Measurements from ENCODE around the gene RGS7BP.
A peak's percentile ranks its signal among the peaks of the same experiment; 100 is the strongest.

Gene RGS7BP

DNA sequence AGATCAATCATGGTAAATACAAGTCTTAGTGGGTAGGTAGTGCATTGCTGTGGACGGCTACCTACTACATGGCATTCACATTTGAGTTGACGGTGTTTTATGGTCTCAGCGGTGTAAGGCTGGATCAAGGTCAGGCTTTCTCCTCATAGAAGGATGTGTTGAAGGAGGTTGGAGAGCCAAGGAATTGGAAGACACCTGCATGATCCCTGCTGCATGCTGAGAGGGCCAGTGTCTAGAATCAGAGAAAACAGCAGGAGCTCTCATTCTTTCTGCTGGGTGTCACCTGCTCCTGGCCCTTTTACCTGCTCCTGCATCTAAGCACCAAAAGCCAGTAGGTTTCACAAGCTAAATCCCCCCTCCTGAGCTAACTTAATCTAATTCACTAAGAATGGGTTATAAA is 88.2 kb downstream of the RGS7BP start:
- H3K36me3 ChIP-seq (ENCODE audit: control insufficient read depth, insufficient read depth, low read length) = no peaks in the 10 kb centered on the region
- DNase-seq (ENCODE audit: low read depth, low spot score) = no peak
- no peak overlapping the region for H3K27ac ChIP-seq (ENCODE audit: low read length)
- no CpG with 5 or more reads among the region's 3 CpGs for WGBS (ENCODE audit: insufficient coverage, insufficient read length)
- H3K4me1 ChIP-seq (ENCODE audit: control insufficient read depth, insufficient read depth, low read length) = no peaks in the 10 kb centered on the region
- no peaks in the 10 kb centered on the region; the same call in 1 of the 2 replicates for H3K27me3 ChIP-seq (ENCODE audit: control insufficient read depth, insufficient read depth, low read length)
- no peaks in the 10 kb centered on the region for H3K9me3 ChIP-seq (ENCODE audit: control insufficient read depth, insufficient read depth, low read length)
- no peak overlapping the region for H3K4me3 ChIP-seq (ENCODE audit: low read length)

- DNase-seq (ENCODE audit: low read depth, low spot score) = no peak
- H3K4me1 ChIP-seq (ENCODE audit: control insufficient read depth, insufficient read depth, low read length) = no peaks in the 10 kb centered on the region
- H3K9me3 ChIP-seq (ENCODE audit: control insufficient read depth, insufficient read depth, low read length) = no peaks in the 10 kb centered on the region
- H3K36me3 ChIP-seq (ENCODE audit: control insufficient read depth, insufficient read depth, low read length) = no peaks in the 10 kb centered on the region
- H3K27me3 ChIP-seq (ENCODE audit: control insufficient read depth, insufficient read depth, low read length) = no peaks in the 10 kb centered on the region; the same call in 1 of the 2 replicates
- no CpG with 5 or more reads among the region's 4 CpGs for WGBS (ENCODE audit: insufficient coverage, insufficient read length)
- H3K27ac ChIP-seq (ENCODE audit: low read length) = no peak overlapping the region
- H3K4me3 ChIP-seq (ENCODE audit: low read length) = no peak overlapping the region
Observed at GRCh38 chr5:64594601-64595000, 88.8 kb downstream of the RGS7BP start.

DNA sequence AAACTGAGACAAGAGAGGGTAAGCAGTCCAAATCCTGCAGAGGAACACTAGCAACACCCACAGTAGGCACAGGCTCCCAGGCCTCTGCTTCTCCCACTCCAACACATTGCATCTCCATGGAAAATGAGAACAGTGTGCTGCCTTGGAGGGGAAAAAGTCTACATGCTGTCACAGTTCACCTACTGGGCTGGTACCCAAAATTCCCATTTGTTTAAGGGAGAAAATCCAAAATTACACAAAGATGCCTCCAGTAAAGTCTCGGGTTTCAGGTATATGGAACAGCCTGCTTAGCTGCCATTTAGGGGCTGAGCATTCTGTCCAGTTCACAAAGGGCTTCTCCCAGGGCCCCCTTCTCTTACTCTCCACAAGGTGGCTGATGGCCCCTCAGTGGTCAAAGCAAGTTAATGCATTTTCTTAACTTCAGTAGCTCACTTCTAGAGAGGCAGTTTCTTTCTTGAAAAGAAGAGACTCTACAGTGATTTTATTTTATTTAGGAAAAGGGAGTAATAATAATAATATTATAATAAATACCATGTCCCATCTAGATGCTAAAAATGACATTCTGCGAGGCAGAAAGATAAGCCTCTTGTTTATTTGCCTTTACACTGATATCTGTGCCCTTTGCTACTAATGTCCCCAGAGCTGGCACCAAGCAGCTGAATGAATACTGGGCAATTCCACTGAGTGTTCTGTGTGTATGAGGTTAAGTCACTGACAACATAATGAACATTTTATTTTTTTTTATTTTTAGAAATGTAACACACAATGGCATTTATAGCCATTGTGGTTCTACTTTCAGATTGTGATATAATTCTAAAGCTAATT is 89.4 kb downstream of the RGS7BP start:
- Histone ChIP-seq H3K9me3 (ENCODE audit: control insufficient read depth, insufficient read depth, low read length) (no peaks in the 10 kb centered on the region), H3K4me1 (ENCODE audit: control insufficient read depth, insufficient read depth, low read length) (no peaks in the 10 kb centered on the region), H3K27ac (ENCODE audit: low read length) (no peak overlapping the region), H3K4me3 (ENCODE audit: low read length) (no peak overlapping the region), H3K27me3 (ENCODE audit: control insufficient read depth, insufficient read depth, low read length) (no peaks in the 10 kb centered on the region; the same call in 1 of the 2 replicates), H3K36me3 (ENCODE audit: control insufficient read depth, insufficient read depth, low read length) (no peaks in the 10 kb centered on the region)
- no CpG with 5 or more reads among the region's 2 CpGs for WGBS (ENCODE audit: insufficient coverage, insufficient read length)
- DNase-seq (ENCODE audit: low read depth, low spot score) = peak; percentile 18

GRCh38 chr5:64599226-64599625 is 93.4 kb downstream of the RGS7BP start:
- H3K9me3 ChIP-seq (ENCODE audit: control insufficient read depth, insufficient read depth, low read length) = no peaks in the 10 kb centered on the region
- no peak overlapping the region for H3K27ac ChIP-seq (ENCODE audit: low read length)
- H3K27me3 ChIP-seq (ENCODE audit: control insufficient read depth, insufficient read depth, low read length) = no peaks in the 10 kb centered on the region
- H3K4me1 ChIP-seq (ENCODE audit: control insufficient read depth, insufficient read depth, low read length) = no peaks in the 10 kb centered on the region
- no peaks in the 10 kb centered on the region for H3K36me3 ChIP-seq (ENCODE audit: control insufficient read depth, insufficient read depth, low read length)
- no peak overlapping the region for H3K4me3 ChIP-seq (ENCODE audit: low read length)
- no peak for DNase-seq (ENCODE audit: low read depth, low spot score)

DNA sequence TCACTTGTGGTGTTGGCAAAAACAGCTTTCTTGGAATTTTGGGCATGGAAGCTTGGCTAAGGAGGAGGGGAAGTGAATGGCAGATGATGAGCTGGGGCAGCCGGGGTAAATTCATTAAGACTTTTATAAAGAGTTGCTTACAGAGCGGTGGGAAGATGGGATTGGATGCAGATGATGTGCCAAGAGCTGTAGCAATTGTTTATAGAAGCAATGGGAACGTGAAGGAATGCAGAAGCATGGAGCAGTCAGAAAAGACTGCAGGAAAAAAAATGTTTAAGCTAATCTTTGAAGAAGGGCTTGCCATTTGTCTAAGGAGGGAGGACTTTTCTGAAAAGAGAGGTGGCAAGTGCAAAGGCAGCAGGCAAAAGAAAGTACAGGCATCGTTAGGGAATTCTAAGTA is 97.9 kb downstream of the RGS7BP start:
- Histone ChIP-seq H3K27ac (ENCODE audit: low read length) (no peak overlapping the region), H3K4me1 (ENCODE audit: control insufficient read depth, insufficient read depth, low read length) (no peaks in the 10 kb centered on the region), H3K9me3 (ENCODE audit: control insufficient read depth, insufficient read depth, low read length) (no peaks in the 10 kb centered on the region), H3K4me3 (ENCODE audit: low read length) (no peak overlapping the region), H3K36me3 (ENCODE audit: control insufficient read depth, insufficient read depth, low read length) (no peaks in the 10 kb centered on the region), H3K27me3 (ENCODE audit: control insufficient read depth, insufficient read depth, low read length) (no peaks in the 10 kb centered on the region)
- WGBS (ENCODE audit: insufficient coverage, insufficient read length) = no CpG with 5 or more reads among the region's 4 CpGs
- no peak for DNase-seq (ENCODE audit: low read depth, low spot score)

DNA sequence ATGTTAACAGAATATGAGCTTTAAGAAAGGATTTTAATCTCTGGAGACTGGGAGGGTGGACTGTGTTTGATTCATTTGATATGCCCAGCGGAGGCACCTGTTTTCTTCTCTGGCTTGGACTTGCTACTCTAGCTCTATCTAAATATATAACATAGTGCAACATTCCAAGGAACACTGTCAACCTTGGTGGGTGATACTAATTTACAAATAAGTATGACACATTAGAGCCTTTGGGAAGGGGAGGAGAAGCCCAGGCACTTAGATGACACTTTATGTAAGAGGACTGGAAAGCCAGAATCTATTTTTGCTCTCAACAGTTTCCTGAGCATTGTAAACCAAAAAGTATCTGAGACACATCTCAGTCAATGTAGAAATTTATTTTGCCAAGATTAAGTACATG is 101.1 kb downstream of the RGS7BP start:
- no CpG with 5 or more reads among the region's 1 CpG for WGBS (ENCODE audit: insufficient coverage, insufficient read length)

DNA sequence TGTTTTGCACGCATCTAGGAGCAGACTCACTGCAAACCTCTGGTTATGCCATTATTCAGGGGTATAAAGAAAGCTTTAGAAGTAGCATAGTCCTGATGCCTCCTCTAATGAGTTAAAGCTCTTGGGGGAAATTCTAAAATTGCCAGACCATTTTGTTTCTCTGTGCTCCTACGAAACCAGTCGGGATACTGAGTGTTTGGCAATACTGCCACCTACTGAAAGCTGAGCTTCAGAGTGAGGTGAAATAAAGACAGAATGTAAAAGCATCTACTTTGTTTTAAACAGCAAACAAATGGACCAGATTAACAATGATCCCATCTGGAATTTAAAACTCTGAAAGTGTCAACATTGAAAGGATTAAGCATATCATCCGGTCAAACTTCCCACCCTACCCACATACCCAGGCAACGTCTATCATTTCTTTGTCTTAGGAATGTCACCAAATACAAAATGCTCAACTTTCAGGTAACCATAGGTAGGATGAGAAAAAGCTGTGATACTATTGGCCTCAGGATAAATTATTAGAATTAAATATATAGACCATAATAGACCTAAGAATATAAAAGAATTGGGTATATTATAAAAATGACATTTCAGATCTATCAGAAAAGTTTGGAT is 106.6 kb downstream of the RGS7BP start:
- DNase-seq (ENCODE audit: low read depth, low spot score) = peak; percentile 50
- H3K36me3 ChIP-seq (ENCODE audit: control insufficient read depth, insufficient read depth, low read length) = no peaks in the 10 kb centered on the region
- no peak overlapping the region for H3K27ac ChIP-seq (ENCODE audit: low read length)
- WGBS (ENCODE audit: insufficient coverage, insufficient read length) = no CpG with 5 or more reads among the region's 5 CpGs
- no peaks in the 10 kb centered on the region for H3K9me3 ChIP-seq (ENCODE audit: control insufficient read depth, insufficient read depth, low read length)
- H3K4me3 ChIP-seq (ENCODE audit: low read length) = no peak overlapping the region
- no peaks in the 10 kb centered on the region for H3K4me1 ChIP-seq (ENCODE audit: control insufficient read depth, insufficient read depth, low read length)
- no peaks in the 10 kb centered on the region for H3K27me3 ChIP-seq (ENCODE audit: control insufficient read depth, insufficient read depth, low read length)

More for the DNA sequence above, 101.1 kb downstream of the RGS7BP start:
- no peaks in the 10 kb centered on the region for H3K4me1 ChIP-seq (ENCODE audit: control insufficient read depth, insufficient read depth, low read length)
- H3K27me3 ChIP-seq (ENCODE audit: control insufficient read depth, insufficient read depth, low read length) = no peaks in the 10 kb centered on the region
- no peaks in the 10 kb centered on the region for H3K36me3 ChIP-seq (ENCODE audit: control insufficient read depth, insufficient read depth, low read length)
- H3K27ac ChIP-seq (ENCODE audit: low read length) = no peak overlapping the region
- no peak overlapping the region for H3K4me3 ChIP-seq (ENCODE audit: low read length)
- no peaks in the 10 kb centered on the region for H3K9me3 ChIP-seq (ENCODE audit: control insufficient read depth, insufficient read depth, low read length)
- DNase-seq (ENCODE audit: low read depth, low spot score) = no peak

- WGBS (ENCODE audit: insufficient coverage, insufficient read length) = no CpG with 5 or more reads among the region's 3 CpGs
- H3K27me3 ChIP-seq (ENCODE audit: control insufficient read depth, insufficient read depth, low read length) = no peaks in the 10 kb centered on the region
- no peak for DNase-seq (ENCODE audit: low read depth, low spot score)
- no peaks in the 10 kb centered on the region for H3K36me3 ChIP-seq (ENCODE audit: control insufficient read depth, insufficient read depth, low read length)
- no peak overlapping the region for H3K27ac ChIP-seq (ENCODE audit: low read length)
- H3K9me3 ChIP-seq (ENCODE audit: control insufficient read depth, insufficient read depth, low read length) = no peaks in the 10 kb centered on the region
- H3K4me1 ChIP-seq (ENCODE audit: control insufficient read depth, insufficient read depth, low read length) = no peaks in the 10 kb centered on the region
- no peak overlapping the region for H3K4me3 ChIP-seq (ENCODE audit: low read length)
Observed at GRCh38 chr5:64615895-64616294, 110.1 kb downstream of the RGS7BP start.

- no CpG with 5 or more reads among the region's 3 CpGs for WGBS (ENCODE audit: insufficient coverage, insufficient read length)
- no peaks in the 10 kb centered on the region for H3K4me1 ChIP-seq (ENCODE audit: control insufficient read depth, insufficient read depth, low read length)
- H3K27me3 ChIP-seq (ENCODE audit: control insufficient read depth, insufficient read depth, low read length) = no peaks in the 10 kb centered on the region
- no peak overlapping the region for H3K27ac ChIP-seq (ENCODE audit: low read length)
- H3K36me3 ChIP-seq (ENCODE audit: control insufficient read depth, insufficient read depth, low read length) = no peaks in the 10 kb centered on the region
- no peaks in the 10 kb centered on the region for H3K9me3 ChIP-seq (ENCODE audit: control insufficient read depth, insufficient read depth, low read length)
- DNase-seq (ENCODE audit: low read depth, low spot score) = no peak
- H3K4me3 ChIP-seq (ENCODE audit: low read length) = no peak overlapping the region
Observed at GRCh38 chr5:64619609-64620008, 113.8 kb downstream of the RGS7BP start.

DNA sequence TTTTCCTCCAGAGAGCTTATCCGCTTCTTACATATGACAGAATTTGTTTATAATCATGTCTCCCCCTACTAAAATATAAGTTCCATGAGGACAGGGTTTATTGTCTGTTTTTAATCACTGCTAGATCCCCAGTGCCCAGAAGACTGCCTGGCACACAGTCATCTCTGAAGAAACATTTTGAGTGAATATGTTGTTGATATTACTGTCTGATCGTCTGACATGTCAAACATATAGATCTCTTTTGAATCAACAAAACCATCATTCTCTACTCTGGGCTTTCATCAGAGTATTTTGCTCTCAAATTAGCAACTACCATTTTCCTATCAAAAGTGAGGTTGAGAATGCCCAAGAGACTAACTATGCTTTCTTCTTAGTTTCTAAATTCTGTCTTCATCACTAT is 117.2 kb downstream of the RGS7BP start:
- H3K36me3 ChIP-seq (ENCODE audit: control insufficient read depth, insufficient read depth, low read length) = no peaks in the 10 kb centered on the region
- H3K4me3 ChIP-seq (ENCODE audit: low read length) = no peak overlapping the region
- H3K27ac ChIP-seq (ENCODE audit: low read length) = no peak overlapping the region
- H3K4me1 ChIP-seq (ENCODE audit: control insufficient read depth, insufficient read depth, low read length) = no peaks in the 10 kb centered on the region
- H3K9me3 ChIP-seq (ENCODE audit: control insufficient read depth, insufficient read depth, low read length) = no peaks in the 10 kb centered on the region
- DNase-seq (ENCODE audit: low read depth, low spot score) = no peak
- no CpG with 5 or more reads among the region's 2 CpGs for WGBS (ENCODE audit: insufficient coverage, insufficient read length)
- H3K27me3 ChIP-seq (ENCODE audit: control insufficient read depth, insufficient read depth, low read length) = no peaks in the 10 kb centered on the region

DNA sequence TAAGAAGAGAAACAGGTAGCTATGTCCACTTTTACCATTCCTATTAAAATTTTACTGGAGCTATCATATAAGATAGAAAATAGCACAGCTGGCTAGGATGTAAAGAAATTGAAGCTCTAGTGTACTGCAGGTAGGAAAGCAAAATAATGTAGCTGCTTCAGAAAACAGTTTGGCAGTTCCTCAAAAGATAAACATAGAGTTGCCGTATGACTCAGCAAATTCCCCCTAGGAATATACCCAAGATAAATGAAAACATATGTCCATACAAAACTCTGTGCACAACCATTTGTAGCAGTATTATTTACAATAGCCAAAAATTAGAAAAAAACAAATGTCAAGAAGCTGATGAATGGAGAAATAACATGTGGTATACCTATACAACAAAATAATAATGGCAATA is 119.9 kb downstream of the RGS7BP start:
- Histone ChIP-seq H3K4me3 (ENCODE audit: low read length) (no peak overlapping the region), H3K4me1 (ENCODE audit: control insufficient read depth, insufficient read depth, low read length) (no peaks in the 10 kb centered on the region), H3K36me3 (ENCODE audit: control insufficient read depth, insufficient read depth, low read length) (no peaks in the 10 kb centered on the region), H3K27ac (ENCODE audit: low read length) (no peak overlapping the region), H3K9me3 (ENCODE audit: control insufficient read depth, insufficient read depth, low read length) (no peaks in the 10 kb centered on the region), H3K27me3 (ENCODE audit: control insufficient read depth, insufficient read depth, low read length) (no peaks in the 10 kb centered on the region)
- DNase-seq (ENCODE audit: low read depth, low spot score) = no peak
- WGBS (ENCODE audit: insufficient coverage, insufficient read length) = no CpG with 5 or more reads among the region's 1 CpG
